CD8-positive, alpha-beta memory T cell (primary cell): ENCODE results near the gene PLXNA2. TPM values are rescaled to one million over a fixed set of nuclear protein-coding genes. Genes with fewer than 3 reads are reported as not detected.

Experiments
- CTCF ChIA-PET: fragments of 350-600 bp; sonication (Branson Sonifier 250); formaldehyde crosslinking; loops from one replicate; lab custom pipeline; 2021; ENCODE audit warnings: antibody characterized with exemption; lab: Charles Lee
- POLR2A ChIA-PET: fragments of 350-600 bp; sonication (Branson Sonifier 250); formaldehyde crosslinking; loops from one replicate; lab custom pipeline; 2021; ENCODE audit warnings: antibody characterized with exemption; lab: Charles Lee
- DNase-seq, 5 donors: peaks; one replicate each; pipeline versions ENCODE4 v3.0.0 to v3.0.0-alpha.2; 2020 to 2022; ENCODE audit warnings: mixed read lengths in 1 of 5
- H3K27ac ChIP-seq: one replicate; pipeline ENCODE4 v1.7.0; 2013; ENCODE audit warnings: low read depth, mild to moderate bottlenecking, low read length, moderate library complexity
- H3K27me3 ChIP-seq: 2 replicates; pipeline ENCODE4 v1.7.0; 2013; ENCODE audit warnings: low read length, mild to moderate bottlenecking; ENCODE audit not compliant: insufficient read depth, poor library complexity, severe bottlenecking
- H3K36me3 ChIP-seq: 2 replicates; pipeline ENCODE4 v1.7.0; 2013; ENCODE audit warnings: mild to moderate bottlenecking, low read length, moderate library complexity; ENCODE audit not compliant: insufficient read depth
- H3K4me1 ChIP-seq: 2 replicates; pipeline ENCODE4 v1.7.0; 2013; ENCODE audit warnings: mild to moderate bottlenecking, low read length, moderate library complexity; ENCODE audit not compliant: insufficient read depth
- H3K4me3 ChIP-seq: 2 replicates; pipeline ENCODE4 v1.7.0; 2013; ENCODE audit warnings: mild to moderate bottlenecking, low read length
- H3K9me3 ChIP-seq: 2 replicates; pipeline ENCODE4 v1.7.0; 2013; ENCODE audit warnings: mild to moderate bottlenecking, low read length
- H3K27ac Mint-ChIP-seq, 8 donors: one replicate each; pipeline ENCODE4 v1.8.0; 2020 to 2021; ENCODE audit warnings: mixed read lengths in 8 of 8, mild to moderate bottlenecking in 6 of 8, inconsistent platforms in 3 of 8, moderate library complexity in 3 of 8
- H3K27me3 Mint-ChIP-seq, 2 donors: one replicate each; pipeline ENCODE4 v1.8.0; 2020 to 2021; ENCODE audit warnings: mixed read lengths in 2 of 2, mild to moderate bottlenecking in 1 of 2, moderate library complexity in 1 of 2
- H3K36me3 Mint-ChIP-seq, 3 donors: one replicate each; pipeline ENCODE4 v1.8.0; 2020 to 2021; ENCODE audit warnings: mixed read lengths in 3 of 3, inconsistent platforms in 1 of 3, mild to moderate bottlenecking in 1 of 3
- H3K4me1 Mint-ChIP-seq, 3 donors: one replicate each; pipeline ENCODE4 v1.8.0; 2020 to 2021; ENCODE audit warnings: mixed read lengths in 3 of 3, inconsistent platforms in 1 of 3, mild to moderate bottlenecking in 1 of 3
- H3K4me3 Mint-ChIP-seq, 7 donors: one replicate each; pipeline ENCODE4 v1.8.0; 2020 to 2021; ENCODE audit warnings: mixed read lengths in 7 of 7, mild to moderate bottlenecking in 6 of 7, moderate library complexity in 4 of 7, inconsistent platforms in 2 of 7
- H3K9me3 Mint-ChIP-seq, 5 donors: one replicate each; pipeline ENCODE4 v1.8.0; 2020 to 2022; ENCODE audit warnings: mixed read lengths in 5 of 5, mild to moderate bottlenecking in 3 of 5, moderate library complexity in 2 of 5, inconsistent platforms in 1 of 5
- polyA plus RNA-seq: library from polyadenylated mRNA; unstranded; fragments of 300-500 nt; fragmentation: Illumina TruSeq; gene quantifications from one replicate; pipeline ENCODE4 v1.2.3, GENCODE V29; 2021
- total RNA-seq, 2 experiments: library from RNA; stranded (reverse); gene quantifications; one replicate each; pipeline ENCODE4 v1.2.3, GENCODE V29; 2021

The PLXNA2 gene
- total and polyA plus RNA-seq, 3 experiments from 2014 or later = 0.75 to 1.1 (median 1.0) TPM

GRCh38 chr1:208098773-208099172 lies 145.4 kb downstream of the PLXNA2 start:
- Mint-ChIP-seq H3K9me3 (no peaks in the 10 kb centered on the region), H3K4me3 (no peak overlapping the region), H3K36me3 (peaks cover 0 to 5% (median 0%) of the 10 kb centered on the region in 3 donors), H3K4me1 (no peaks in the 10 kb centered on the region), H3K27me3 (peaks cover 0 to 8% of the 10 kb centered on the region in 2 donors), H3K27ac (no peak overlapping the region)
- Histone ChIP-seq H3K4me3 (no peak overlapping the region), H3K4me1 (no peaks in the 10 kb centered on the region), H3K9me3 (no peaks in the 10 kb centered on the region), H3K27ac (no peak overlapping the region), H3K27me3 (no peaks in the 10 kb centered on the region), H3K36me3 (no peaks in the 10 kb centered on the region)
- no peak for DNase-seq
- ChIA-PET CTCF (no interaction called here), POLR2A (no interaction called here)

- H3K36me3 ChIP-seq = no peaks in the 10 kb centered on the region
- peak overlapping the region in 1 of 8 donors; percentile 14 for H3K27ac Mint-ChIP-seq
- no peak overlapping the region for H3K27ac ChIP-seq
- no peaks in the 10 kb centered on the region for H3K27me3 ChIP-seq
- ChIA-PET CTCF (interaction anchor here (1.0 to 1.9 kb wide), 4 partner anchors 11 to 72 kb away, joined by 3 to 9 read pairs (median 5); no protein-coding TSS in a partner anchor), POLR2A (no interaction called here)
- peak; percentile 10 to 54 (median 18) for DNase-seq
- H3K4me3 ChIP-seq = no peak overlapping the region
- H3K36me3 Mint-ChIP-seq = peaks cover 0 to 5% (median 2%) of the 10 kb centered on the region in 3 donors
- peaks cover 0 to 3% of the 10 kb centered on the region in 2 donors for H3K27me3 Mint-ChIP-seq
- H3K9me3 ChIP-seq = no peaks in the 10 kb centered on the region
- no peak overlapping the region for H3K4me3 Mint-ChIP-seq
- H3K4me1 ChIP-seq = no peaks in the 10 kb centered on the region
- H3K9me3 Mint-ChIP-seq = no peaks in the 10 kb centered on the region
- H3K4me1 Mint-ChIP-seq = no peaks in the 10 kb centered on the region
Measured at GRCh38 chr1:208093754-208094719, 150.1 kb downstream of the PLXNA2 start.

DNA sequence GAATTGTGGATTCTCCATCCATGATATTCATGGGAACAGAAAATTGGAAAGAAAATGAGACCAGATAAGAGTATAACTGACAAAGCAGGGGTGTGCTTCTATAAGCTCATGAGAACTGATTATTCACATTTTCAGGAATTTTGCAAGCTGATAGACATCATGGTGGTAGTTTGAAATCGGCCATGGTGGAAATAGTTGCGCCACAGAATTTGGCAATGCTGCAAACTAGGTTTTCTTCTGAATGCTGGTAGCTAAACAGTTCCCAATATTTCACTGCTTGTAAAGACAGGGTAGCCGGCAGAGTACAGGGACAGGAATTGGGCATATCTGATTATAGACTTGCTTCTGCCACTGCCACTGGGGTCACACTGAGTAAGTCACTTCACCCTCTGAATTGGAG lies 151.1 kb downstream of the PLXNA2 start:
- ChIA-PET POLR2A (no interaction called here), CTCF (interaction anchor here (1.6 to 1.9 kb wide), 2 partner anchors 10 to 71 kb away, joined by 4 to 6 read pairs; no protein-coding TSS in a partner anchor)
- H3K4me3 ChIP-seq = no peak overlapping the region

DNA sequence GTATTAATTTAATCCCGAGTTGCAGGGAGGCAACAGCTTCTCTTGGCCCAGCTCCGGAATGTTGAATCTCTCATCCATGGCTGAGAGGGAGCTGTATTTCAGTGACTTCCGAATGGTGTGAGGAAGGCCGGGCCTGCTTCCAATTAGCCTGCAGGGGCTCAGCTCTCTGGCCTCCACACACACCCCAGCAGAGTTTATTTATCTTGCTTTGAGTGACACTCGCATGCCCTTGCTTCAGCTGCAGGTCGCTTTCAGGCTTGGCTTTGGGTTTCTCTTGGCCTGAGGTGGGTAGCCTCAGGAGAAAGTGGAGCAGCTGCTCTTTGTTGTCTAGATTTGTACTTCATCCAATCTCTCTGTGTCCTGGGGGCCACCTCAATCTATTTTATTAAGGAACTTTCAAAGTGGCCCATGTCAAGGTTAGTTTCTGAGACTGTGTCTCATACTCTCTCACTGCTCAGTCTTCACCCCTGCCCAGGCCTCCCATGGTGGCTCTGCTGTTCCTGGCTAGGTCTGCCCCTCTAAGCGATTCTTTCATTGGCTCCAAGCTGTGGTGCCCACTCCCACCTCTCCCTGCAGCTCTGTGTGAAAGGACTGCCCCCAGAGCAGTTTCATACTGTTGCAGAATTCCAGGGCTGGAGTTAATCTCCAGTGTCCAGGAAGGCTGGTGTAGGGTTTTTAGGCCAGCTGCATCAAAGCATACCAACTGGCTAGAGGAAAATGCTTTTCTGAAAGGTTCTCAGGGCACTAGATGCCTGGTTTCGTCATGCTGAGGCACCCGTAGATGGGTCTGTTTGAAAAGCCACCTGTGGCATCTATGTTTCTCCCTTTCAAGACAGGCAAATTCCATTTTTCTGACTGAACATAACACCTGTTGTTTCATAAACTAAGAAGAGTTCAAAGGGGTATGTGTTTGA lies 153.5 kb downstream of the PLXNA2 start:
- H3K27me3 ChIP-seq = no peaks in the 10 kb centered on the region
- no peak overlapping the region for H3K27ac ChIP-seq
- H3K9me3 Mint-ChIP-seq = no peaks in the 10 kb centered on the region
- ChIA-PET CTCF (interaction anchor here (2.1 kb wide), 1 partner anchor 69 kb away, joined by 5 read pairs; no protein-coding TSS in a partner anchor), POLR2A (no interaction called here)
- no peaks in the 10 kb centered on the region for H3K36me3 ChIP-seq
- H3K27ac Mint-ChIP-seq = no peak overlapping the region
- H3K4me3 Mint-ChIP-seq = no peak overlapping the region
- peaks cover 13 to 22% (median 20%) of the 10 kb centered on the region in 3 donors for H3K4me1 Mint-ChIP-seq
- H3K36me3 Mint-ChIP-seq = peaks cover 0 to 3% (median 2%) of the 10 kb centered on the region in 3 donors
- H3K4me1 ChIP-seq = peaks cover 8% of the 10 kb centered on the region
- no peak overlapping the region for H3K4me3 ChIP-seq
- peaks cover 0 to 3% of the 10 kb centered on the region in 2 donors for H3K27me3 Mint-ChIP-seq
- no peak for DNase-seq
- no peaks in the 10 kb centered on the region for H3K9me3 ChIP-seq

More for the DNA sequence above, 151.1 kb downstream of the PLXNA2 start:
- Mint-ChIP-seq H3K9me3 (no peaks in the 10 kb centered on the region), H3K4me1 (no peaks in the 10 kb centered on the region), H3K27me3 (peaks cover 0 to 3% of the 10 kb centered on the region in 2 donors), H3K36me3 (peaks cover 0 to 5% (median 2%) of the 10 kb centered on the region in 3 donors), H3K4me3 (no peak overlapping the region), H3K27ac (no peak overlapping the region)
- Histone ChIP-seq H3K4me1 (no peaks in the 10 kb centered on the region), H3K9me3 (no peaks in the 10 kb centered on the region), H3K36me3 (no peaks in the 10 kb centered on the region), H3K27me3 (no peaks in the 10 kb centered on the region), H3K27ac (no peak overlapping the region)
- DNase-seq = no peak

GRCh38 chr1:208089761-208090370 lies 154.3 kb downstream of the PLXNA2 start:
- no peaks in the 10 kb centered on the region for H3K27me3 ChIP-seq
- Mint-ChIP-seq H3K27ac (no peak overlapping the region), H3K9me3 (no peaks in the 10 kb centered on the region), H3K4me3 (no peak overlapping the region), H3K4me1 (peaks cover 14 to 23% (median 21%) of the 10 kb centered on the region in 3 donors), H3K27me3 (peaks cover 0 to 3% of the 10 kb centered on the region in 2 donors), H3K36me3 (peaks cover 0 to 2% (median 0%) of the 10 kb centered on the region in 3 donors)
- H3K36me3 ChIP-seq = no peaks in the 10 kb centered on the region
- ChIA-PET CTCF (interaction anchor here (2.1 kb wide), 1 partner anchor 68 kb away, joined by 5 read pairs; no protein-coding TSS in a partner anchor), POLR2A (no interaction called here)
- no peak overlapping the region for H3K4me3 ChIP-seq
- DNase-seq = no peak
- peaks cover 9% of the 10 kb centered on the region for H3K4me1 ChIP-seq
- H3K27ac ChIP-seq = no peak overlapping the region
- no peaks in the 10 kb centered on the region for H3K9me3 ChIP-seq

- POLR2A ChIA-PET = no interaction called here
- CTCF ChIA-PET = interaction anchor here (2.1 kb wide), 1 partner anchor 67 kb away, joined by 5 read pairs; no protein-coding TSS in a partner anchor
- Histone ChIP-seq H3K27me3 (no peaks in the 10 kb centered on the region), H3K27ac (no peak overlapping the region), H3K36me3 (no peaks in the 10 kb centered on the region), H3K4me1 (peaks cover 9% of the 10 kb centered on the region), H3K9me3 (no peaks in the 10 kb centered on the region), H3K4me3 (no peak overlapping the region)
- Mint-ChIP-seq H3K4me3 (no peak overlapping the region), H3K27me3 (peaks cover 0 to 3% of the 10 kb centered on the region in 2 donors), H3K36me3 (peaks cover 0 to 2% (median 0%) of the 10 kb centered on the region in 3 donors), H3K4me1 (peaks cover 14 to 23% (median 21%) of the 10 kb centered on the region in 3 donors), H3K9me3 (no peaks in the 10 kb centered on the region), H3K27ac (no peak overlapping the region)
- DNase-seq = no peak
Measured at GRCh38 chr1:208089149-208089548, 155.0 kb downstream of the PLXNA2 start.

- Mint-ChIP-seq H3K4me3 (no peak overlapping the region), H3K36me3 (peaks cover 0 to 2% (median 0%) of the 10 kb centered on the region in 3 donors), H3K27ac (no peak overlapping the region), H3K9me3 (no peaks in the 10 kb centered on the region), H3K27me3 (peaks cover 0 to 3% of the 10 kb centered on the region in 2 donors), H3K4me1 (peaks cover 14 to 23% (median 21%) of the 10 kb centered on the region in 3 donors)
- no peaks in the 10 kb centered on the region for H3K27me3 ChIP-seq
- ChIA-PET POLR2A (no interaction called here), CTCF (interaction anchor here (2.1 kb wide), 1 partner anchor 66 kb away, joined by 5 read pairs; no protein-coding TSS in a partner anchor)
- no peak for DNase-seq
- peaks cover 9% of the 10 kb centered on the region for H3K4me1 ChIP-seq
- no peaks in the 10 kb centered on the region for H3K9me3 ChIP-seq
- H3K36me3 ChIP-seq = no peaks in the 10 kb centered on the region
- H3K27ac ChIP-seq = no peak overlapping the region
- no peak overlapping the region for H3K4me3 ChIP-seq
Measured at GRCh38 chr1:208088319-208088718, 155.9 kb downstream of the PLXNA2 start.
